GM18508 (cell line): Measurements from ENCODE around the gene TRAP1.
"Not testable (repeated sequence)": the region's sequence is repeated elsewhere in the genome, so short reads cannot be mapped to it uniquely, and the experiment has no call there.

Source experiments
- ATAC-seq: cut with Tn5 transposase; IDR thresholded peaks from one replicate; pipeline ENCODE4 v1.9.1; 2021; ENCODE audit warnings: moderate number of reproducible peaks; ENCODE audit not compliant: insufficient read depth, unreplicated experiment

TRAP1 gene

DNA sequence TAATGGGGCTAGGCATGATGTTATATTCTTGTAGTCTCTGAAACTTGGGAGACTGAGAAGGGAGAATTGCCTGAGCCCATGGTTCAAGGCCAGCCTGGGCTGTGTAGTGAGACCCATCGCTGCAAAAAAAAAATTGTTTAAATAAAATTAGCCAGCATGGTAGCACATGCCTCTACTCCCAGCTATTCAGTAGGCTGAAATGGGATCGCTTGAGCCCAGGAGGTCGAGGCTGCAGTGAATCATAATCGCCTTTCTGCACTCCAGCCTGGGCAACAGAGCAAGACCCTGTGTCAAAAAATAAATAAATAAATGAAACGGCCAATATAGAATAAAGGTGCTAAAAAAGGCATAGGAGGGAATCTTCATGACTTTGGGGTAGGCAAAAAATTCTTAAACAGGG is 92.0 kb downstream of the TRAP1 start:
- no peak for ATAC-seq

DNA sequence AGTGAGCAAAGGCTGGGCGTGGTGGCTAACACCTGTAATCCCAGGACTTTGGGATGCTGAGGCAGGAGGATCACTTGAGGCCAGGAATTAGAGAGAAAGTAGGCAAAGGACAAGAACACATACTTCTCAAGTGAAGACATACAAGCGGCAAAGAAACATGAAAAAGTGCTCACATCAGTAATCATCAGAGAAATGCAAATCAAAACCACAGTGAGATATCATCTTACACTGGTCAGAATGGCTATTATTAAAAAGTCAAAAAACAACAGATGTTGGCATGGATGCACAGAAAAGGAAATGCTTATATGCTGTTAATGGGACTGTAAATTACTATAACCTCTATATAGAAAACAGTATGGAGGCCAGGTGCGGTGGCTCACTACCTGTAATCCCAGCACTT is 93.7 kb downstream of the TRAP1 start:
- ATAC-seq = no peak

DNA sequence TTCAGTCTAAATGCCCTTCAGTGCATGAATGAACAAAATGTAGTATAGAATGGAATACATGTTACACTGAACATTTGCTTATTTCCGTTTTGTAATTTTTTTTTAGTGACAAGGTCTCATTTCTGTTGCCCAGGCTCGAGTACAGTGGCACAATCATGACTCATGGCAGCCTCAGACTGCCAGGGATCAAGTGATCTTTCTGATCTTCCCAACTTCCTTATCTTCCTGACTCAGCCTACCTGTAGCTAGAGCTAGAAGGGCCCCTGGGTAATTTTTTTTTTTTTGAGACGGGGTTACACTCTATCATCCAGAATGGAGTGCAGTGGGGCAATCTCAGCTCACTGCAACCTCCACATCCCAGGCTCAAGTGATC is 98.6 kb downstream of the TRAP1 start:
- ATAC-seq = no peak

DNA sequence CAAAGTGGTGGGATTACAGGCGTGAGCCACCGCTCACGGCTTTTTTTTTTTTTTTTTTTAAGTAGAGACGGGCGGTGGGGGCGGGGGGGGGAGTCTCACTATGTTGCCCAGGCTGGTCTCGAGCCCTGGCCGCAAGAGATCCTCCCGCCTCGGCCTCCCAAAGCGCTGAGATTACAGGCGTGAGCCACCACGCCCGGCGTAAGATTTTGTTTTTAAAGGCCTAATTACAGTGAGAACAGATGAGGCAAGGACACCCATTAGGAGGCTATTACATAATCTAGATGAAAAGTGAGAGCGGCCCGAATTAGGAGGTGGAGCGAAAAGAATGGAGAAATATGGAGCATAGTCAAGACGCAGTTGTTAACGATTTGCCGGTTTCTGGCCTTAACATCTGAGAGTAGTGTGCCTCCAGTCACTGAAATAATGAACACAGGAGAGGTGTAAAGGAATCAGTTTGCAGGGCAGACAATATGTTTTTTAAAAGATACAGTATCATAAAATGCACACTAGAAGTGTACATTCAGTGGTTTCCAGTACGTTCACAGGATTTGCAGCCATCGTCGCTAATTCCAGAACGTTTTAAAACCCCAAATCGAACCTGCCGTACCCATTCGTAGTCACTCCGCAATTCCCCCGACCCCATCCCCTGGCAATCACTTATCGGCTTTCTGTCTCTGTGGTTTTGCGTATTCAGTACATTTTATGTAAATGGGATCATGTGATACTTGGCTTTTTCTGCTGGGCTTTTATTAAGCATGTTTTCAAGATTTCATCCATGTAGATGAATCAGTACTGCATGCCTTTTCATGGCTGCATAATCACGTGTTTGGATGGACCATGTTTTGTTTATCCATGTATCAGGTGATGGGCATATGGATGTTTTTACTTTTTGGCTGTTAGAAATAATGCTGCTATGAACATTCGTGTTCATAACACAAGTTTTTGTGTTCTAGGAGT is 104.5 kb downstream of the TRAP1 start:
- ATAC-seq = no peak

DNA sequence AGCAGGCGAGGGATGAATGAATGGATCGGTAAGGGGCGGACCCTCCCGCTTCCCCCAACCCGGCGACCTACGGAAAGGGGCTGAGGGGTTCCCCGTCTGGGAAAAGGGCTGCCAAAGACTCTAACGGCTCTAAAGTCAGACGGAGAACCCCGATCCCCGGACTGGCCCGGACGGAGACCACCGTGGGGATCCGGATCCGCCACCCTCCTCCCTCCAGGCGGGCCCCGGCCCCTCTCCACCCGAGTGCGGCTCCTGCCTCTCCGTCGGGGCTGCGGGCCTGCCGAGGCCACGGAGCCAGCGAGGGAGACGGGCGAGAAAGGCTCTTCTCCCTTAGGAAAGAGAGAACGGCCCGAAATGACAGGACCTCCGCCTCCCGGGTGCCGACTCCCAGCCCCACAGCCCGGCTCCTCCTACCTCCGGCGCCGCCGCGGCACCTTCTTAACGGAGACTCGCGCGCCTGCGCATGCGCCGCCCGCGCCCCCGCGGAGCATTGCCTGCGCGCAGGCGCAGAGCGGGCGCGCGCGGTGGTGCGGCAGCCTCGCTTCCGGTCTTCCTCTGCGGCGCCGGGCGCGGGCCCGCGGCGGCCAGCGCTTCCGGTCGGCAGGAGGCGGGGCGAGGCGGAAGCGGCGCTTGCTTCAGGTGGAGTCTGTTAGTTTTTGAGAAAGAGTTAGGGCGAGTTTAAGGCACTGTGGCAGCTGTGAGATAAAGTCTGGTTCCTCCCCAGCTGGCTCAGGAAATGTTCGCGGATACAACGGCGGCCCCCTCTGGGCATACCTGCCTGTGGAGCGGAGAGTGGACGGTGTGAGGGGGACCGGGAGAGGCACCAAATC is 106.0 kb downstream of the TRAP1 start, which contains the start of gene SLX4:
Gene SLX4 (minus strand): TSS at position 461 of the 830 bp plus-strand sequence. CDS start 2,642 bp downstream, outside the sequence.
- no peak for ATAC-seq

DNA sequence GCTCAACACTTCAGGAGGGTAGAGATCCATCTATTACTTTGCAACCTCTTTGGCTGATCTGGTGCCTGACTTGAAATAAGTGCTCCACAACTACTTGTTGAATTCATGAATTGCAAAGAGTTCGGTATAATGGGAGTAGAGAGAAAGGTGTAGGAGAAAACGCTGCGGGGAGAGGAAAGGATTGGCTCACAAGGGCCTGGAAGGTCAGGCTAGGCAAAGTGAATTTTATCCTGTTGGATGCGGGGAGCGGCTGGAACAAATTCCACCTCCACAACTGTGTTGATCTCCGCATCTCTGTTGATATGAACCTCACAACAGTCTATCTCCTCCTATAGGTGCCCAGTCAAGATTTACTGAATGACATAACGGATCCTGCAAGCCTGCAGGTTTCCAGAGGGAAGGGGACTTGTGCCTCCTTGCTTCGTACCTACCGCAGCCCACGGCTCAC is 106.6 kb downstream of the TRAP1 start:
- ATAC-seq = no peak

DNA sequence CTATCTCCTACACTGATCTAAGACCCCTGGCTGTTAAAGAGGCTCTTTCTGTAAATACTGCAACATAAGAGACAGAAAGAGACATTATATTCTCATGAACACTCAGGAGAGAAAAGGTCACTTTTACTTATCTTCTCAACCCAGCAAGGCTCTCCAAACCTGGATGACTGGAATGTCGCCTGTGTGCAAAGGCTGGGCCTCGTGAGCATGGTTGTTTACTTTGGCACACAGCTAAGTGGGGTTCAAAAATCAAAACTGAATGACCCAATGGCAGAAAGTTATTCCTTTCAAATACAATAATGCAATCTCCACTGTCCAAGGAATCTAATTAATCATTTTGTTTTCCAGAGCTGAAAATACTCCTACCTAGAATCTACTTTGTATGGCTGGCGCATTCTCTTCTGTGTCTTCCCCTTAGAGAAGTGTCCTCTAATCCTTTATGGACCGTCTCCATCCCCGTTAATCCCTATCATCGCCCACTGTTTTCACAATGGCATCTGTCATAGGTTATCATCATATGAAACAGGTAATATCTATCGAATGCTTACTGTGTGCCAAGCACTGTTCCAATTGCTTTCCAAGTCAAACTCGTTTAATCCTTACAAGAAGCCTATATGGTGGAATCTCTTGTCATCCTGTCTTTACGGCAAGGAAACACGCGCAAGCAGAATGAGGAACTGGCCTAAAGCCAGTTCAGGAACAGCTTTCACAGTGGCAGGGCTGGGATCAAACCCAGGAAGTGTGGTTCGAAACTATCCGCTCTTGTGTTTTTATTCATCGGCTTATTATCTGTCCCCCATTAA is 107.2 kb downstream of the TRAP1 start:
- ATAC-seq = no peak

DNA sequence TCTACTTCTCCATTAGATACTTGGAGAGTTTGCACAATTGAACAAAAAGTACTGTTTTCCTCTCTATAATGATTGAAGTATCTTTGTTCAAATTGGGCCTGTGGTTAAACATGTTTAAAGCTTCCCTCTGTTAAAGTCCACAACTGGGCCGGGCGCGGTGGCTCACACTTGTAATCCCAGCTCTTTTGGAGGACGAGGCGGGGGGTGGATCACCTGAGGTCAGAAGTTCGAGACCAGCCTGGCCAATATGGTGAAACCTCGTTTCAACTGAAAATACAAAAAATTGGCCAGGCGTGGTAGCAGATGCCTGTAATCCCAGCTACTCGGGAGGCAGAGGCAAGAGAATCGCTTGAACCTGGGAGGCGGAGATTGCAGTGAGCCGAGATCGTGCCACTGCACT is 108.3 kb downstream of the TRAP1 start:
- not testable (repeated sequence) for ATAC-seq

DNA sequence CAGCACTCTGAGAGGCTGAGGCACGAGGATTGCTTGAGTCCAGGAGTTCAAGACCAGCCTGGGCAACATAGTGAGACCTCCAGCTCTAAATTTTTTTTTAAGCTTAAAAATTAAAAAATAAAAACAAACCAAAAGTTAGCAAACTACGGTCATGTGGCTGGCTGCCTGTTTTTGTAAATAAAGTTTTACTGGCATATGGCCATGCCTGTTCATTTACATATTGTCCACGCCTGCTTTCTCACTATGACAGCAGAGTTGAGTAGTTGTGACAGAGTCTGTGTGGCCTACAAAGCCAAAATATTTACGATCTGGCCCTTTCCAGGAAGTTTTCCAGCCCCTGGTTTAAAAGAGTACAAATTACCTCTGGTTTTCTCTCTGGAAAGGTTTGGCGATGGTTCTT is 109.3 kb downstream of the TRAP1 start:
- no peak for ATAC-seq
